PFSK-1 (cell line): Measurements from ENCODE around the gene FMO2.

Experiments
- POLR2AphosphoS5 ChIP-seq: IDR thresholded peaks from 2 replicates; pipeline ENCODE4 v1.6.1; 2012; ENCODE audit warnings: low read depth, mild to moderate bottlenecking, control low read depth, low read length, moderate library complexity
- SIN3A ChIP-seq: IDR thresholded peaks from 2 replicates; pipeline ENCODE4 v1.6.1; 2012; ENCODE audit warnings: mild to moderate bottlenecking, low read length, moderate library complexity, borderline replicate concordance; ENCODE audit not compliant: insufficient read depth
- TAF1 ChIP-seq: IDR thresholded peaks from 2 replicates; pipeline ENCODE4 v1.6.1; 2012; ENCODE audit warnings: low read length, control low read depth, borderline replicate concordance; ENCODE audit not compliant: insufficient read depth

GRCh38 chr1:171220581-171221054, 35.5 kb downstream of the FMO2 start:
- TF ChIP-seq POLR2AphosphoS5 (no peak), SIN3A (no peak), TAF1 (no peak)
